Fibroblast of skin of right quadriceps (primary cell): ENCODE results near the gene ACAP3.

Source experiments
- DNase-seq: peaks from one replicate; pipeline ENCODE4 v3.0.0-alpha.2; 2013

The ACAP3 gene

DNA sequence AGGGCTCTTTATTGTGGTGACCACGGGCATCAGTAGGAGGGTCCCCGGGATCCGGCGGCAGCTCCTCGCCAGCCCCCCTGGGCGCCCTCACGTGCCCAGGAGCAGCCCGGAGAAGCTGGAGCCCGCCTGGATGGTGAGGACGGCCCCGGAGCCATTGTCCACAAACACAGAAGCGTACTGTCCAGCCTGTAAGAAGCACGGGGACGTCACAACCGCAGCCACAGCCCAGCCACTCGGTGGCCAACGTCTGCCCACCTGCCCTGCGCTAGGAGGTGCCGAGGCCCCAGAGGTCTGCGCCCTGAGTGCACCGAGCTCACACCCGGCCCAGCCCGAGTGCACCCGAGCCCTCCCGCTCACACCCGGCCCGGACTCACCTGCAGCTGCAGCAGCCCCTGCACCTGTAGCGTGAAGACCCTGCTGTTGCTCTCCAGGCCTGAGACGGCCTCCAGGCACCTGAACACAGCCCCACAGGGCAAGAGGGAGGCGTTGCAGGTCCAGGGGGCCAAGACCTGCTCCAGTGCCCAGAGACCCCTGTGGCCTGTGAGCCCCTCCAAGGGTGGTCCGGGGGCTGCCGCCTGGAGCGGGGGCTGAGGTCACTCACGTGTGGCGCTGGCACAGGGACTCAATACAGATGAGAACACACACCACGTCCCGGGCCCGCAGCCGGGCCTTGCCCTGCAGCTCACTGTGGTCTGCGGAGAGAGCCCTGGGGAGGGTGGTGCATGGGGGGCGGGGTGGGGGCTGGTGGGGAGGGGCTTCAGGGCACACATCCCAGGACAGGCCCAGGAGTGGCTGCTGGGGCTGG is 65.1 kb downstream of the ACAP3 start:
- no peak for DNase-seq
